Measurements from ENCODE around the gene STIL.

DNA sequence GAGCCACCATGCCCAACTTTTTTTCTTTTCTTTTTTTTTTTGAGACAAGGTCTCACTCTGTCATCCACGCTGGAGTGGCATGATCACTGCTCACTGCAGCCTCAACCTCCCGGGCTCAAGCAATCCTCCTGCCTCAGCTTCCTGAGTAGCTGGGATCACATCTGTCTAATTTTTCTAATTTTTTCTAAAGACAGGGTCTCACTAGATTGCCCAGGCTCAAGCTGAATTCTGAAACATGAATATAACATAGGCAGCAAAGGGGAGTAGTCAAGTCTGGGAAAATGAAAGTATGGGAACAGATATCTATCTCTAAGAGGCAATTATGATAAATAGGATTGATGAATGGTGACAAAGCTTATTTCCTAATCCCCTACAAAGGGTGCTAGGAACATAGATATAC is 12.3 kb upstream of the STIL start:
- no peak for TF ChIP-seq CTCF (IDR thresholded peaks at IDR 0.05; ENCODE audit: low read length)
- no peak for TF ChIP-seq EZH2 (IDR thresholded peaks at IDR 0.05; ENCODE audit: borderline replicate concordance, low read length)

Measured in OCI-LY1 (cell line).